GM21619 (cell line): Measurements from ENCODE around the gene SP7.

Experiments
- ATAC-seq: cut with Tn5 transposase; IDR thresholded peaks from one replicate; pipeline ENCODE4 v1.9.1; 2021; ENCODE audit not compliant: unreplicated experiment

Gene SP7

GRCh38 chr12:53279283-53279869, 56.8 kb downstream of the SP7 start:
- no peak for ATAC-seq

GRCh38 chr12:53277981-53278380, 58.2 kb downstream of the SP7 start:
- no peak for ATAC-seq
